K562 (cell line): ENCODE data around the gene POLD4. TPM values are rescaled to one million over a fixed set of nuclear protein-coding genes. Genes with fewer than 3 reads are reported as not detected.

Experiments used
- BRD9 ChIP-seq: fragments of 450-650 bp; IDR thresholded peaks from 2 replicates; pipeline ENCODE4 v1.6.1; 2018; ENCODE audit warnings: low read depth; ENCODE audit not compliant: partially characterized antibody
- FOXA1 ChIP-seq: fragments of 450-650 bp; IDR thresholded peaks from 2 replicates; pipeline ENCODE4 v1.6.1; 2016; ENCODE audit warnings: mild to moderate bottlenecking, borderline replicate concordance
- FOXK2 ChIP-seq, 2 experiments: fragments of 450-650 bp; IDR thresholded peaks in 1 of 2; conservative IDR thresholded peaks in 1 of 2; 2 replicates each; pipeline ENCODE4 v1.6.1; 2016; ENCODE audit warnings: low read depth in 2 of 2, mild to moderate bottlenecking in 1 of 2
- TAF9B ChIP-seq: fragments of 450-650 bp; IDR thresholded peaks from 2 replicates; pipeline ENCODE4 v1.6.1; 2018; ENCODE audit warnings: mild to moderate bottlenecking; ENCODE audit not compliant: partially characterized antibody
- TEAD2 ChIP-seq: fragments of 450-650 bp; IDR thresholded peaks from 2 replicates; pipeline ENCODE4 v1.6.1; 2016; ENCODE audit warnings: missing genetic modification characterization, control low read depth, missing compliant biosample characterization
- ZNF347 ChIP-seq: fragments of 450-650 bp; formaldehyde crosslinking; IDR thresholded peaks from 2 replicates; pipeline ENCODE4 v1.4.0; 2020; ENCODE audit warnings: low read depth, mild to moderate bottlenecking, moderate library complexity
- ZNF408 ChIP-seq: fragments of 250-450 bp; sonication (Bioruptor Pico); IDR thresholded peaks from 2 replicates; pipeline ENCODE4 v1.4.0; 2020; ENCODE audit warnings: low read depth, mild to moderate bottlenecking, moderate library complexity
- ZNF76 ChIP-seq: fragments of 250-450 bp; sonication (Bioruptor Pico); IDR thresholded peaks from 2 replicates; pipeline ENCODE4 v1.4.0; 2020; ENCODE audit warnings: mild to moderate bottlenecking, moderate library complexity, borderline replicate concordance
- polyA plus RNA-seq, 8 experiments: library from polyadenylated mRNA; depleted of rRNA in 4 of 8; stranded (reverse) in 5 of 8; unstranded in 3 of 8; fragments of >200 nt; fragmentation: Nextera tagmentation in 2 of 8; fragmentation: Illumina TruSeq in 1 of 8; extraction: Ambion mirVana in 2 of 8; extraction: Trizol in 1 of 8; gene quantifications; 2 replicates each; pipeline versions ENCODE4 v1.2.1 to v1.2.3, GENCODE V29; 2011 to 2014; ENCODE audit warnings: inconsistent platforms in 1 of 8, missing spikeins in 1 of 8
- total RNA-seq, 7 experiments: library from RNA; depleted of rRNA in 6 of 7; stranded (reverse); fragments of >200 nt in 6 of 7; fragmentation: Illumina TruSeq in 2 of 7; extraction: Trizol in 2 of 7; gene quantifications; 2 replicates each; pipeline versions ENCODE4 v1.2.1 to v1.2.3, GENCODE V29; 2011 to 2021; ENCODE audit warnings: low replicate concordance in 1 of 7
- TF ChIP-seq, protein P1 (sequence below): fragments of 450-650 bp; IDR thresholded peaks from 2 replicates; pipeline ENCODE4 v1.6.1; 2016; ENCODE audit warnings: mild to moderate bottlenecking
- TF ChIP-seq, protein P2 (sequence below): fragments of 450-650 bp; IDR thresholded peaks from 2 replicates; pipeline ENCODE4 v1.6.1; 2016; ENCODE audit warnings: mild to moderate bottlenecking, moderate library complexity
- TF ChIP-seq, protein P3 (sequence below): fragments of 450-650 bp; formaldehyde crosslinking; IDR thresholded peaks from 2 replicates; pipeline ENCODE4 v1.4.0; 2022; ENCODE audit warnings: missing genetic modification characterization

The POLD4 gene
- total and polyA plus RNA-seq, 9 of the 15 experiments (the other 6 are each of a cell fraction or from before 2014, with no cell fraction given), result 5.8 to 64.5 (median 18.3) TPM

DNA sequence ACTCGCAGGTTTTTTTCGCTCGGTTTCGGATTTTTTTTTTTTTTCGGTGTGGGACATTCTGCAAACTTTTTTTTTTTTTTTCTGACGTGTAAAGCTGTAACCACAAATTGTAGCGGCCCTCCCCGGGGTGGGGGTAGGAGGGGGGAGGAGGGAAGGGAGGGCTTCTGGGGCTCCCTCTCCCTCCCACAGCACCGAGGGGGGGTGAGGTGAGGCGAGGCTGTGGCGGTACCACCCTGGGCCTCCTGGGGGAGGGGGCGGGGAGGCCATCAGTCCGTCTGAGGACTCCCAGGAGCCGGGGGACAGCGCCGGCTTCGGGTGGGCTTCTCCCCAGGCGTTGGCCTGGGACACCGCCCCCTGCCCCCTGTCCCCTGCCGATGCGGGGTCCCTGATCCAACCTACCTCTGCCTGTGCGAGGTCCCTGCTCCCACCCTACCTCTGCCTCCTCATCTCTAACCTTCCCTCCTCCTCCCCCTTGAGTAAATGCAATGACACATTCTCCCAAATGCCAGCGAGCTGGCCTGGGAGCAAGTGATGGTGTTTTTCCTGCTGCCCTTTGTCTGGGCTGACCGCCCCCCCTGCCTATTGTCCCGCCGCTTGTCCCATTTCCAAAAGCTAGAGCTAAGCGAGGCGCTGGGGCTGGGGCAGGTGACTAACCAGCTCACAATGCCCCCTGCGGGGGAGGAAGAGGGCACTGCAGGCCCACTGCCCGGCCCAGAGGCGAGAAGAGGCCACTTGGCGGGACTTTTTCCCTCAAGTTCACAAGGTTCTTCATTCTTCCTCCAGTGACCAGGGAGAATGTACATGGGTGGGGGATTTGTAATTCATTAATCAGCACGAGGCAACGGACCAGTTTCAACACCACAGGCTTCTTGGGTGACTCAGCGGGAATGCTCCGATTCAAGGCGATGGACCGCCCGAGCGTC is 20.6 kb upstream of the POLD4 start (continued):
- TF ChIP-seq, protein P1, sequence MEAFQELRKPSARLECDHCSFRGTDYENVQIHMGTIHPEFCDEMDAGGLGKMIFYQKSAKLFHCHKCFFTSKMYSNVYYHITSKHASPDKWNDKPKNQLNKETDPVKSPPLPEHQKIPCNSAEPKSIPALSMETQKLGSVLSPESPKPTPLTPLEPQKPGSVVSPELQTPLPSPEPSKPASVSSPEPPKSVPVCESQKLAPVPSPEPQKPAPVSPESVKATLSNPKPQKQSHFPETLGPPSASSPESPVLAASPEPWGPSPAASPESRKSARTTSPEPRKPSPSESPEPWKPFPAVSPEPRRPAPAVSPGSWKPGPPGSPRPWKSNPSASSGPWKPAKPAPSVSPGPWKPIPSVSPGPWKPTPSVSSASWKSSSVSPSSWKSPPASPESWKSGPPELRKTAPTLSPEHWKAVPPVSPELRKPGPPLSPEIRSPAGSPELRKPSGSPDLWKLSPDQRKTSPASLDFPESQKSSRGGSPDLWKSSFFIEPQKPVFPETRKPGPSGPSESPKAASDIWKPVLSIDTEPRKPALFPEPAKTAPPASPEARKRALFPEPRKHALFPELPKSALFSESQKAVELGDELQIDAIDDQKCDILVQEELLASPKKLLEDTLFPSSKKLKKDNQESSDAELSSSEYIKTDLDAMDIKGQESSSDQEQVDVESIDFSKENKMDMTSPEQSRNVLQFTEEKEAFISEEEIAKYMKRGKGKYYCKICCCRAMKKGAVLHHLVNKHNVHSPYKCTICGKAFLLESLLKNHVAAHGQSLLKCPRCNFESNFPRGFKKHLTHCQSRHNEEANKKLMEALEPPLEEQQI, result no peak
- TF ChIP-seq ZNF347 (CRISPR knock-in tag) (no peak), ZNF408 (no peak), TAF9B (no peak), ZNF76 (no peak), FOXK2 (conservative IDR thresholded peaks at IDR 0.05 in 1 of 2, IDR thresholded peaks at IDR 0.05 in 1 of 2; ENCODE audit: low read depth in 2 of 2) (no peak), BRD9 (peak; percentile 78), TEAD2 (tag) (no peak), FOXA1 (no peak)
- TF ChIP-seq, protein P2, sequence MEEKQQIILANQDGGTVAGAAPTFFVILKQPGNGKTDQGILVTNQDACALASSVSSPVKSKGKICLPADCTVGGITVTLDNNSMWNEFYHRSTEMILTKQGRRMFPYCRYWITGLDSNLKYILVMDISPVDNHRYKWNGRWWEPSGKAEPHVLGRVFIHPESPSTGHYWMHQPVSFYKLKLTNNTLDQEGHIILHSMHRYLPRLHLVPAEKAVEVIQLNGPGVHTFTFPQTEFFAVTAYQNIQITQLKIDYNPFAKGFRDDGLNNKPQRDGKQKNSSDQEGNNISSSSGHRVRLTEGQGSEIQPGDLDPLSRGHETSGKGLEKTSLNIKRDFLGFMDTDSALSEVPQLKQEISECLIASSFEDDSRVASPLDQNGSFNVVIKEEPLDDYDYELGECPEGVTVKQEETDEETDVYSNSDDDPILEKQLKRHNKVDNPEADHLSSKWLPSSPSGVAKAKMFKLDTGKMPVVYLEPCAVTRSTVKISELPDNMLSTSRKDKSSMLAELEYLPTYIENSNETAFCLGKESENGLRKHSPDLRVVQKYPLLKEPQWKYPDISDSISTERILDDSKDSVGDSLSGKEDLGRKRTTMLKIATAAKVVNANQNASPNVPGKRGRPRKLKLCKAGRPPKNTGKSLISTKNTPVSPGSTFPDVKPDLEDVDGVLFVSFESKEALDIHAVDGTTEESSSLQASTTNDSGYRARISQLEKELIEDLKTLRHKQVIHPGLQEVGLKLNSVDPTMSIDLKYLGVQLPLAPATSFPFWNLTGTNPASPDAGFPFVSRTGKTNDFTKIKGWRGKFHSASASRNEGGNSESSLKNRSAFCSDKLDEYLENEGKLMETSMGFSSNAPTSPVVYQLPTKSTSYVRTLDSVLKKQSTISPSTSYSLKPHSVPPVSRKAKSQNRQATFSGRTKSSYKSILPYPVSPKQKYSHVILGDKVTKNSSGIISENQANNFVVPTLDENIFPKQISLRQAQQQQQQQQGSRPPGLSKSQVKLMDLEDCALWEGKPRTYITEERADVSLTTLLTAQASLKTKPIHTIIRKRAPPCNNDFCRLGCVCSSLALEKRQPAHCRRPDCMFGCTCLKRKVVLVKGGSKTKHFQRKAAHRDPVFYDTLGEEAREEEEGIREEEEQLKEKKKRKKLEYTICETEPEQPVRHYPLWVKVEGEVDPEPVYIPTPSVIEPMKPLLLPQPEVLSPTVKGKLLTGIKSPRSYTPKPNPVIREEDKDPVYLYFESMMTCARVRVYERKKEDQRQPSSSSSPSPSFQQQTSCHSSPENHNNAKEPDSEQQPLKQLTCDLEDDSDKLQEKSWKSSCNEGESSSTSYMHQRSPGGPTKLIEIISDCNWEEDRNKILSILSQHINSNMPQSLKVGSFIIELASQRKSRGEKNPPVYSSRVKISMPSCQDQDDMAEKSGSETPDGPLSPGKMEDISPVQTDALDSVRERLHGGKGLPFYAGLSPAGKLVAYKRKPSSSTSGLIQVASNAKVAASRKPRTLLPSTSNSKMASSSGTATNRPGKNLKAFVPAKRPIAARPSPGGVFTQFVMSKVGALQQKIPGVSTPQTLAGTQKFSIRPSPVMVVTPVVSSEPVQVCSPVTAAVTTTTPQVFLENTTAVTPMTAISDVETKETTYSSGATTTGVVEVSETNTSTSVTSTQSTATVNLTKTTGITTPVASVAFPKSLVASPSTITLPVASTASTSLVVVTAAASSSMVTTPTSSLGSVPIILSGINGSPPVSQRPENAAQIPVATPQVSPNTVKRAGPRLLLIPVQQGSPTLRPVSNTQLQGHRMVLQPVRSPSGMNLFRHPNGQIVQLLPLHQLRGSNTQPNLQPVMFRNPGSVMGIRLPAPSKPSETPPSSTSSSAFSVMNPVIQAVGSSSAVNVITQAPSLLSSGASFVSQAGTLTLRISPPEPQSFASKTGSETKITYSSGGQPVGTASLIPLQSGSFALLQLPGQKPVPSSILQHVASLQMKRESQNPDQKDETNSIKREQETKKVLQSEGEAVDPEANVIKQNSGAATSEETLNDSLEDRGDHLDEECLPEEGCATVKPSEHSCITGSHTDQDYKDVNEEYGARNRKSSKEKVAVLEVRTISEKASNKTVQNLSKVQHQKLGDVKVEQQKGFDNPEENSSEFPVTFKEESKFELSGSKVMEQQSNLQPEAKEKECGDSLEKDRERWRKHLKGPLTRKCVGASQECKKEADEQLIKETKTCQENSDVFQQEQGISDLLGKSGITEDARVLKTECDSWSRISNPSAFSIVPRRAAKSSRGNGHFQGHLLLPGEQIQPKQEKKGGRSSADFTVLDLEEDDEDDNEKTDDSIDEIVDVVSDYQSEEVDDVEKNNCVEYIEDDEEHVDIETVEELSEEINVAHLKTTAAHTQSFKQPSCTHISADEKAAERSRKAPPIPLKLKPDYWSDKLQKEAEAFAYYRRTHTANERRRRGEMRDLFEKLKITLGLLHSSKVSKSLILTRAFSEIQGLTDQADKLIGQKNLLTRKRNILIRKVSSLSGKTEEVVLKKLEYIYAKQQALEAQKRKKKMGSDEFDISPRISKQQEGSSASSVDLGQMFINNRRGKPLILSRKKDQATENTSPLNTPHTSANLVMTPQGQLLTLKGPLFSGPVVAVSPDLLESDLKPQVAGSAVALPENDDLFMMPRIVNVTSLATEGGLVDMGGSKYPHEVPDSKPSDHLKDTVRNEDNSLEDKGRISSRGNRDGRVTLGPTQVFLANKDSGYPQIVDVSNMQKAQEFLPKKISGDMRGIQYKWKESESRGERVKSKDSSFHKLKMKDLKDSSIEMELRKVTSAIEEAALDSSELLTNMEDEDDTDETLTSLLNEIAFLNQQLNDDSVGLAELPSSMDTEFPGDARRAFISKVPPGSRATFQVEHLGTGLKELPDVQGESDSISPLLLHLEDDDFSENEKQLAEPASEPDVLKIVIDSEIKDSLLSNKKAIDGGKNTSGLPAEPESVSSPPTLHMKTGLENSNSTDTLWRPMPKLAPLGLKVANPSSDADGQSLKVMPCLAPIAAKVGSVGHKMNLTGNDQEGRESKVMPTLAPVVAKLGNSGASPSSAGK, result peak; percentile 91
- TF ChIP-seq, protein P3, sequence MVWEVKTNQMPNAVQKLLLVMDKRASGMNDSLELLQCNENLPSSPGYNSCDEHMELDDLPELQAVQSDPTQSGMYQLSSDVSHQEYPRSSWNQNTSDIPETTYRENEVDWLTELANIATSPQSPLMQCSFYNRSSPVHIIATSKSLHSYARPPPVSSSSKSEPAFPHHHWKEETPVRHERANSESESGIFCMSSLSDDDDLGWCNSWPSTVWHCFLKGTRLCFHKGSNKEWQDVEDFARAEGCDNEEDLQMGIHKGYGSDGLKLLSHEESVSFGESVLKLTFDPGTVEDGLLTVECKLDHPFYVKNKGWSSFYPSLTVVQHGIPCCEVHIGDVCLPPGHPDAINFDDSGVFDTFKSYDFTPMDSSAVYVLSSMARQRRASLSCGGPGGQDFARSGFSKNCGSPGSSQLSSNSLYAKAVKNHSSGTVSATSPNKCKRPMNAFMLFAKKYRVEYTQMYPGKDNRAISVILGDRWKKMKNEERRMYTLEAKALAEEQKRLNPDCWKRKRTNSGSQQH, result no peak; the same call in 1 of the 2 replicates
